PC-3 (cell line): ENCODE data around the gene PRKN. TPM values are rescaled to one million over a fixed set of nuclear protein-coding genes. Genes with fewer than 3 reads are reported as not detected.

Experiments
- ATAC-seq: fragments of 200-7000 bp; cut with Tn5 transposase; 2 replicates; pipeline ENCODE4 v1.9.1; 2020; ENCODE audit warnings: mild to moderate bottlenecking, moderate library complexity
- BruUV-seq: library from RNA; stranded (reverse); fragments of 400-500 nt; replicated peaks from 2 replicates; lab custom pipeline; 2021; lab: Mats Ljungman, UMichigan
- CTCF ChIA-PET: fragments of 300-600 bp; sonication (Branson Sonifier 250); formaldehyde crosslinking; loops from one replicate; lab custom pipeline; 2022; ENCODE audit warnings: antibody characterized with exemption; lab: Charles Lee
- POLR2A ChIA-PET: fragments of 300-600 bp; sonication (Branson Sonifier 250); formaldehyde crosslinking; loops from one replicate; lab custom pipeline; 2022; ENCODE audit warnings: antibody characterized with exemption; ENCODE audit not compliant: unreplicated experiment; lab: Charles Lee
- DNase-seq: peaks from one replicate; pipeline ENCODE4 v3.0.0-alpha.2; 2015
- H2AFZ ChIP-seq: fragments of 300-600 bp; sonication (generic); 2 replicates; pipeline ENCODE4 v1.6.0; 2016; ENCODE audit warnings: antibody characterized with exemption, low read length
- H3F3A ChIP-seq: fragments of 300-600 bp; sonication (generic); one replicate; pipeline ENCODE4 v1.6.0; 2017; ENCODE audit warnings: antibody characterized with exemption, low read length, control low read depth, mild to moderate bottlenecking; ENCODE audit not compliant: unreplicated experiment
- H3K27ac ChIP-seq: fragments of 300-600 bp; sonication (generic); 2 replicates; pipeline ENCODE4 v1.5.1; 2016; ENCODE audit warnings: mild to moderate bottlenecking, low read length
- H3K27me3 ChIP-seq: fragments of 300-600 bp; sonication (generic); 2 replicates; pipeline ENCODE4 v1.6.1; 2016; ENCODE audit warnings: low read length, mixed read lengths
- H3K36me3 ChIP-seq: fragments of 300-600 bp; sonication (generic); 2 replicates; pipeline ENCODE4 v1.6.1; 2016; ENCODE audit warnings: low read depth, mixed run types, low read length, mixed read lengths
- H3K4me1 ChIP-seq: fragments of 300-600 bp; sonication (generic); 2 replicates; pipeline ENCODE4 v1.5.1; 2016; ENCODE audit warnings: low read length; ENCODE audit not compliant: insufficient read depth
- H3K4me2 ChIP-seq: fragments of 300-600 bp; sonication (generic); 2 replicates; pipeline ENCODE4 v1.6.0; 2016; ENCODE audit warnings: low read length
- H3K4me3 ChIP-seq: fragments of 300-600 bp; sonication (generic); 2 replicates; pipeline ENCODE4 v1.5.1; 2016; ENCODE audit warnings: mild to moderate bottlenecking, low read length, mixed read lengths
- H3K79me2 ChIP-seq: fragments of 300-600 bp; sonication (generic); 2 replicates; pipeline ENCODE4 v1.6.1; 2017; ENCODE audit warnings: low read length, mixed read lengths
- H3K9ac ChIP-seq: fragments of 300-600 bp; sonication (generic); 2 replicates; pipeline ENCODE4 v1.6.0; 2016; ENCODE audit warnings: mild to moderate bottlenecking, low read length
- H3K9me2 ChIP-seq: fragments of 300-600 bp; sonication (generic); replicated peaks from 2 replicates; pipeline ENCODE4 v1.6.1; 2016; ENCODE audit warnings: mixed run types, low read length, mixed read lengths
- H3K9me3 ChIP-seq: fragments of 300-600 bp; sonication (generic); 2 replicates; pipeline ENCODE4 v1.6.1; 2016; ENCODE audit warnings: low read length, mixed read lengths
- H4K20me1 ChIP-seq: fragments of 300-600 bp; sonication (generic); 2 replicates; pipeline ENCODE4 v1.6.1; 2016; ENCODE audit warnings: low read length, mixed read lengths
- CTCF ChIP-seq: fragments of 300-600 bp; sonication (generic); conservative IDR thresholded peaks from 2 replicates; pipeline ENCODE4 v1.5.1; 2017; ENCODE audit warnings: antibody characterized with exemption, low read depth, mild to moderate bottlenecking, low read length
- EZH2 ChIP-seq: fragments of 300-600 bp; sonication (generic); IDR thresholded peaks from one replicate; pipeline ENCODE4 v1.6.1; 2017; ENCODE audit warnings: antibody characterized with exemption, mild to moderate bottlenecking, low read length; ENCODE audit not compliant: unreplicated experiment
- EZH2phosphoT487 ChIP-seq: fragments of 300-600 bp; sonication (generic); IDR thresholded peaks from 2 replicates; pipeline ENCODE4 v1.6.1; 2018; ENCODE audit warnings: mild to moderate bottlenecking, antibody characterized with exemption, low read length, borderline replicate concordance
- intact Hi-C: fragments of 100-400 bp; cut with micrococcal nuclease; formaldehyde crosslinking; loops from 2 replicates; pipeline ENCODE4 v1.9.0; 2023
- total RNA-seq: library from RNA; depleted of rRNA; stranded (reverse); fragments of >200 nt; gene quantifications from 2 replicates; pipeline ENCODE4 v1.2.3, GENCODE V29; 2014

Gene PRKN
- total RNA-seq, 1 experiment from 2014 or later, result not detected

GRCh38 chr6:161959072-161959471 is 768.5 kb downstream of the PRKN start:
- Histone ChIP-seq H3K9me2 (no peaks in the 10 kb centered on the region), H3K9me3 (no peaks in the 10 kb centered on the region), H3F3A (no peaks in the 10 kb centered on the region), H3K4me1 (no peaks in the 10 kb centered on the region), H4K20me1 (no peaks in the 10 kb centered on the region), H3K4me2 (no peak overlapping the region), H3K79me2 (no peaks in the 10 kb centered on the region), H3K27me3 (peaks cover 39% of the 10 kb centered on the region), H3K4me3 (no peak overlapping the region), H3K9ac (no peak overlapping the region), H3K36me3 (no peaks in the 10 kb centered on the region), H3K27ac (no peak overlapping the region), H2AFZ (no peak overlapping the region)
- intact Hi-C loops, result no loop called here
- BruUV-seq, result no TSS peak
- no peak for TF ChIP-seq CTCF
- no peak for TF ChIP-seq EZH2
- no peak for TF ChIP-seq EZH2phosphoT487
- ChIA-PET CTCF (no interaction called here), POLR2A (no interaction called here)
- no peak for ATAC-seq
- no peak for DNase-seq

- Histone ChIP-seq H2AFZ (no peak overlapping the region), H3K4me1 (no peaks in the 10 kb centered on the region), H3F3A (no peaks in the 10 kb centered on the region), H3K27ac (no peak overlapping the region), H3K79me2 (no peaks in the 10 kb centered on the region), H3K4me3 (no peak overlapping the region), H3K9me2 (no peaks in the 10 kb centered on the region), H4K20me1 (no peaks in the 10 kb centered on the region), H3K9me3 (no peaks in the 10 kb centered on the region), H3K4me2 (no peak overlapping the region), H3K27me3 (peaks cover 29% of the 10 kb centered on the region), H3K36me3 (no peaks in the 10 kb centered on the region), H3K9ac (no peak overlapping the region)
- ATAC-seq, result no peak
- no peak for DNase-seq
- POLR2A ChIA-PET, result no interaction called here
- TF ChIP-seq EZH2 (no peak), CTCF (no peak), EZH2phosphoT487 (no peak)
- intact Hi-C loops, result no loop called here
- CTCF ChIA-PET, result no interaction called here
- no TSS peak for BruUV-seq
Observed at GRCh38 chr6:161956082-161956481, 771.5 kb downstream of the PRKN start.

- ChIA-PET CTCF (no interaction called here), POLR2A (no interaction called here)
- Histone ChIP-seq H3K79me2 (no peaks in the 10 kb centered on the region), H3K9ac (no peak overlapping the region), H4K20me1 (no peaks in the 10 kb centered on the region), H3K4me1 (no peaks in the 10 kb centered on the region), H3K9me3 (no peaks in the 10 kb centered on the region), H2AFZ (no peak overlapping the region), H3K4me2 (no peak overlapping the region), H3F3A (no peaks in the 10 kb centered on the region), H3K27ac (no peak overlapping the region), H3K36me3 (no peaks in the 10 kb centered on the region), H3K4me3 (no peak overlapping the region), H3K9me2 (no peaks in the 10 kb centered on the region), H3K27me3 (peaks cover 20% of the 10 kb centered on the region)
- ATAC-seq, result no peak
- BruUV-seq, result no TSS peak
- TF ChIP-seq EZH2phosphoT487 (no peak), CTCF (no peak)
- no peak for DNase-seq
- intact Hi-C loops, result no loop called here
Observed at GRCh38 chr6:161954699-161955276, 772.8 kb downstream of the PRKN start.
